Cortex of kidney (tissue), 1 donor: ENCODE results near the gene ERVV-1.
"Not testable (repeated sequence)": the region's sequence is repeated elsewhere in the genome, so short reads cannot be mapped to it uniquely, and the experiment has no call there.

Source experiments
- DNase-seq: peaks from one replicate; lab custom pipeline; 2025; lab: John Stamatoyannopoulos, UW

The ERVV-1 gene

GRCh38 chr19:53028306-53028705 lies 14.6 kb downstream of the ERVV-1 start:
- not testable (repeated sequence) for DNase-seq

- no peak for DNase-seq
Measured at GRCh38 chr19:53034054-53034453, 20.3 kb downstream of the ERVV-1 start.

- no peak for DNase-seq
Measured at GRCh38 chr19:53034948-53035675, 21.4 kb downstream of the ERVV-1 start.

- DNase-seq = no peak
Measured at GRCh38 chr19:53037101-53038097, 23.7 kb downstream of the ERVV-1 start.

- DNase-seq = no peak
Measured at GRCh38 chr19:53041366-53041765, 27.6 kb downstream of the ERVV-1 start.

GRCh38 chr19:53045536-53045935 lies 31.8 kb downstream of the ERVV-1 start:
- DNase-seq = no peak

GRCh38 chr19:53047379-53047778 lies 33.7 kb downstream of the ERVV-1 start:
- DNase-seq = no peak

- no peak for DNase-seq
Measured at GRCh38 chr19:53055117-53055516, 41.4 kb downstream of the ERVV-1 start.

- DNase-seq = no peak
Measured at GRCh38 chr19:53057904-53058580, 44.3 kb downstream of the ERVV-1 start.
